Smooth muscle cell (in vitro differentiated cells): ENCODE measurements around the gene FANCC. TPM values are rescaled to one million over a fixed set of nuclear protein-coding genes. Genes with fewer than 3 reads are reported as not detected.

ENCODE experiments used
- DNase-seq: peaks from one replicate; lab custom pipeline; 2025; ENCODE audit not compliant: unreplicated experiment; lab: John Stamatoyannopoulos, UW
- H2AFZ ChIP-seq: fragments of 200-600 bp; sonication (generic); 2 replicates; pipeline ENCODE4 v1.6.0; 2016; ENCODE audit warnings: antibody characterized with exemption, low read depth, mild to moderate bottlenecking
- H3F3A ChIP-seq: fragments of 200-600 bp; sonication (generic); 2 replicates; pipeline ENCODE4 v1.6.0; 2017; ENCODE audit warnings: antibody characterized with exemption, low read depth
- H3K27ac ChIP-seq: fragments of 200-600 bp; sonication (generic); 2 replicates; pipeline ENCODE4 v1.5.1; 2016; ENCODE audit warnings: low read depth, mild to moderate bottlenecking
- H3K27me3 ChIP-seq: fragments of 200-600 bp; sonication (generic); 2 replicates; pipeline ENCODE4 v1.6.1; 2016; ENCODE audit warnings: low read depth, mild to moderate bottlenecking
- H3K36me3 ChIP-seq: fragments of 200-600 bp; sonication (generic); 2 replicates; pipeline ENCODE4 v1.5.1; 2016; ENCODE audit warnings: low read depth
- H3K4me1 ChIP-seq: fragments of 200-600 bp; sonication (generic); 2 replicates; pipeline ENCODE4 v1.5.1; 2016; ENCODE audit warnings: low read depth
- H3K4me2 ChIP-seq: fragments of 200-600 bp; sonication (generic); 2 replicates; pipeline ENCODE4 v1.6.0; 2016; ENCODE audit warnings: mild to moderate bottlenecking
- H3K4me3 ChIP-seq: fragments of 200-600 bp; sonication (generic); 2 replicates; pipeline ENCODE4 v1.5.1; 2016; ENCODE audit warnings: mild to moderate bottlenecking
- H3K79me2 ChIP-seq: fragments of 200-600 bp; sonication (generic); 2 replicates; pipeline ENCODE4 v1.6.0; 2016; ENCODE audit warnings: low read depth, mild to moderate bottlenecking
- H3K9ac ChIP-seq: fragments of 200-600 bp; sonication (generic); 2 replicates; pipeline ENCODE4 v1.6.0; 2016; ENCODE audit warnings: low read depth
- H3K9me3 ChIP-seq: fragments of 200-600 bp; sonication (generic); replicated peaks from 2 replicates; pipeline ENCODE4 v1.5.1; 2016; ENCODE audit warnings: low read depth
- H4K20me1 ChIP-seq: fragments of 200-600 bp; sonication (generic); 2 replicates; pipeline ENCODE4 v1.6.0; 2016; ENCODE audit warnings: low read depth
- WGBS: methylation state at CpG from one replicate; pipeline ENCODE4 v1.1.7; 2016; ENCODE audit warnings: low lambda C conversion rate; 5-methylcytosine and 5-hydroxymethylcytosine counted together
- polyA plus RNA-seq: library from polyadenylated mRNA; unstranded; fragments of >200 nt; fragmentation: Nextera tagmentation; extraction: Ambion mirVana; gene quantifications from 2 replicates; pipeline ENCODE4 v1.2.1, GENCODE V29; 2016
- total RNA-seq: library from RNA; depleted of rRNA; stranded (reverse); fragments of >200 nt; gene quantifications from 2 replicates; pipeline ENCODE4 v1.2.3, GENCODE V29; 2014
- TF ChIP-seq, protein P1 (sequence below): fragments of 200-600 bp; sonication (generic); IDR thresholded peaks from 2 replicates; pipeline ENCODE4 v1.5.1; 2017; ENCODE audit warnings: borderline replicate concordance, mild to moderate bottlenecking, antibody characterized with exemption; ENCODE audit not compliant: insufficient read depth, poor library complexity, severe bottlenecking

Gene FANCC
- total and polyA plus RNA-seq, 2 experiments from 2014 or later: 11.0 to 11.2 TPM

GRCh38 chr9:95268681-95269080, 48.8 kb downstream of the FANCC start:
- no peak overlapping the region for H2AFZ ChIP-seq
- no peaks in the 10 kb centered on the region for H3F3A ChIP-seq
- no peaks in the 10 kb centered on the region for H3K9me3 ChIP-seq
- H3K79me2 ChIP-seq: no peaks in the 10 kb centered on the region
- no peak overlapping the region for H3K9ac ChIP-seq
- peaks cover 17% of the 10 kb centered on the region for H3K4me1 ChIP-seq
- 41% methylated on average over 2 of the region's 2 CpGs for WGBS
- H3K27me3 ChIP-seq: no peaks in the 10 kb centered on the region
- TF ChIP-seq, protein P1, sequence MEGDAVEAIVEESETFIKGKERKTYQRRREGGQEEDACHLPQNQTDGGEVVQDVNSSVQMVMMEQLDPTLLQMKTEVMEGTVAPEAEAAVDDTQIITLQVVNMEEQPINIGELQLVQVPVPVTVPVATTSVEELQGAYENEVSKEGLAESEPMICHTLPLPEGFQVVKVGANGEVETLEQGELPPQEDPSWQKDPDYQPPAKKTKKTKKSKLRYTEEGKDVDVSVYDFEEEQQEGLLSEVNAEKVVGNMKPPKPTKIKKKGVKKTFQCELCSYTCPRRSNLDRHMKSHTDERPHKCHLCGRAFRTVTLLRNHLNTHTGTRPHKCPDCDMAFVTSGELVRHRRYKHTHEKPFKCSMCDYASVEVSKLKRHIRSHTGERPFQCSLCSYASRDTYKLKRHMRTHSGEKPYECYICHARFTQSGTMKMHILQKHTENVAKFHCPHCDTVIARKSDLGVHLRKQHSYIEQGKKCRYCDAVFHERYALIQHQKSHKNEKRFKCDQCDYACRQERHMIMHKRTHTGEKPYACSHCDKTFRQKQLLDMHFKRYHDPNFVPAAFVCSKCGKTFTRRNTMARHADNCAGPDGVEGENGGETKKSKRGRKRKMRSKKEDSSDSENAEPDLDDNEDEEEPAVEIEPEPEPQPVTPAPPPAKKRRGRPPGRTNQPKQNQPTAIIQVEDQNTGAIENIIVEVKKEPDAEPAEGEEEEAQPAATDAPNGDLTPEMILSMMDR: peak; percentile 33
- DNase-seq: no peak
- H3K4me2 ChIP-seq: no peak overlapping the region
- H4K20me1 ChIP-seq: peaks cover 6% of the 10 kb centered on the region
- no peak overlapping the region for H3K4me3 ChIP-seq
- no peaks in the 10 kb centered on the region for H3K36me3 ChIP-seq
- H3K27ac ChIP-seq: no peak overlapping the region

GRCh38 chr9:95266649-95267048, 50.9 kb downstream of the FANCC start:
- H3K27me3 ChIP-seq: no peaks in the 10 kb centered on the region
- no peaks in the 10 kb centered on the region for H3K36me3 ChIP-seq
- peaks cover 17% of the 10 kb centered on the region for H3K4me1 ChIP-seq
- H3F3A ChIP-seq: no peaks in the 10 kb centered on the region
- peaks cover 6% of the 10 kb centered on the region for H4K20me1 ChIP-seq
- H3K9ac ChIP-seq: no peak overlapping the region
- WGBS: 68% methylated on average over 5 of the region's 5 CpGs
- DNase-seq: no peak
- H2AFZ ChIP-seq: no peak overlapping the region
- TF ChIP-seq, protein P1: no peak
- H3K27ac ChIP-seq: no peak overlapping the region
- no peak overlapping the region for H3K4me2 ChIP-seq
- H3K4me3 ChIP-seq: no peak overlapping the region
- no peaks in the 10 kb centered on the region for H3K79me2 ChIP-seq
- H3K9me3 ChIP-seq: no peaks in the 10 kb centered on the region

DNA sequence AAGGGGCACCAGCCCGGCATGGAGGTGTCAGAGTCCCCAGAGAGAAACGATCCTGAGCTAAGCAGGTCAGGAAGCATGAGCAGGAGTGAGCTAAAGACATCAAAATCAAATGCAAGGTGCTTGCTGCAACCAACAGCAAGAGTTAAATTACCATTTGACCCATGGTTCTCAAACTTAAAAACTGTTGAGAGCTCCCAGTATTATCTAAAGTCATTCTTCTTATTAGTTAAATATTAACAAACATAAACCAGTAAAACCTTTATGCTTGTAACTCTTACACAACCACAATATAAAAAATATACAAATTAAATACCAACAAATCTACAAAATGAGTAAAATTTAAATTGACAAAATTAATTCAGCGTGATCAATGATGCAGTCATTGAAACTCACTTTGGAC, 51.5 kb downstream of the FANCC start:
- Histone ChIP-seq H3K27me3 (no peaks in the 10 kb centered on the region), H3K9ac (no peak overlapping the region), H3K4me1 (peaks cover 17% of the 10 kb centered on the region), H3K9me3 (no peaks in the 10 kb centered on the region), H3K4me2 (no peak overlapping the region), H3F3A (no peaks in the 10 kb centered on the region), H3K27ac (no peak overlapping the region), H3K79me2 (no peaks in the 10 kb centered on the region), H3K4me3 (no peak overlapping the region), H4K20me1 (peaks cover 6% of the 10 kb centered on the region), H3K36me3 (no peaks in the 10 kb centered on the region), H2AFZ (no peak overlapping the region)
- TF ChIP-seq, protein P1: no peak
- no peak for DNase-seq
- WGBS: 77% methylated on average over 3 of the region's 3 CpGs

- Histone ChIP-seq H2AFZ (no peak overlapping the region), H3K27ac (no peak overlapping the region), H3K9ac (no peak overlapping the region), H4K20me1 (peaks cover 6% of the 10 kb centered on the region), H3K4me3 (no peak overlapping the region), H3F3A (no peaks in the 10 kb centered on the region), H3K36me3 (no peaks in the 10 kb centered on the region), H3K4me1 (peaks cover 17% of the 10 kb centered on the region), H3K27me3 (no peaks in the 10 kb centered on the region), H3K79me2 (peaks cover 3% of the 10 kb centered on the region), H3K9me3 (no peaks in the 10 kb centered on the region), H3K4me2 (peak overlapping the region; percentile 37)
- 53% methylated on average over 5 of the region's 5 CpGs for WGBS
- TF ChIP-seq, protein P1: peak; percentile 39
- DNase-seq: no peak
These were observed 52.4 kb downstream of the FANCC start for GRCh38 chr9:95264954-95265615.
